ENCODE results near the gene SVBP. TPM values are rescaled to one million over a fixed set of nuclear protein-coding genes. Genes with fewer than 3 reads are reported as not detected.

SVBP gene
- total RNA-seq, 1 donor, result 17.3 TPM

DNA sequence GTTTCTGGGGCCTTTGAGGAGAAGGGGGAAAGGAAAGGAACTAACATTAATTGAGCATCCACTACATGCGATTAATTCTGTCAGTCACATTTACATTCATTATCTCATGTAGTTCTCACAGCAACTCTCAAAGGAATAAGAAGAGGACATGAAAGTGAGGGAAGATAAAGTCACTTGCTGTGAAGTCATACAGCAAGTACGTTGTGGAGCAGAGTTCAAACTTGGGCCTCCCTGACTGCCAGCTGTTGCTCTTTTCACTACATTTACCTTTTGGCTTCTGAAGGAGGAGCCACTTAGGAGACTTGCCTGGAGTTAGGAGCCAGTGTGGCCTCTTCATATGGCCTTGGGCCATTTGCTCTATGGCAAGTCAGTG, 35.4 kb upstream of the SVBP start:
- TF ChIP-seq, protein P1, sequence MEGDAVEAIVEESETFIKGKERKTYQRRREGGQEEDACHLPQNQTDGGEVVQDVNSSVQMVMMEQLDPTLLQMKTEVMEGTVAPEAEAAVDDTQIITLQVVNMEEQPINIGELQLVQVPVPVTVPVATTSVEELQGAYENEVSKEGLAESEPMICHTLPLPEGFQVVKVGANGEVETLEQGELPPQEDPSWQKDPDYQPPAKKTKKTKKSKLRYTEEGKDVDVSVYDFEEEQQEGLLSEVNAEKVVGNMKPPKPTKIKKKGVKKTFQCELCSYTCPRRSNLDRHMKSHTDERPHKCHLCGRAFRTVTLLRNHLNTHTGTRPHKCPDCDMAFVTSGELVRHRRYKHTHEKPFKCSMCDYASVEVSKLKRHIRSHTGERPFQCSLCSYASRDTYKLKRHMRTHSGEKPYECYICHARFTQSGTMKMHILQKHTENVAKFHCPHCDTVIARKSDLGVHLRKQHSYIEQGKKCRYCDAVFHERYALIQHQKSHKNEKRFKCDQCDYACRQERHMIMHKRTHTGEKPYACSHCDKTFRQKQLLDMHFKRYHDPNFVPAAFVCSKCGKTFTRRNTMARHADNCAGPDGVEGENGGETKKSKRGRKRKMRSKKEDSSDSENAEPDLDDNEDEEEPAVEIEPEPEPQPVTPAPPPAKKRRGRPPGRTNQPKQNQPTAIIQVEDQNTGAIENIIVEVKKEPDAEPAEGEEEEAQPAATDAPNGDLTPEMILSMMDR (IDR thresholded peaks at IDR 0.05; ENCODE audit: insufficient read depth, low read depth, low read length), result no peak
- H3K4me3 ChIP-seq (ENCODE audit: low read depth, low read length), result no peak overlapping the region
- peak; percentile 24 for DNase-seq (ENCODE audit: low read depth)

DNA sequence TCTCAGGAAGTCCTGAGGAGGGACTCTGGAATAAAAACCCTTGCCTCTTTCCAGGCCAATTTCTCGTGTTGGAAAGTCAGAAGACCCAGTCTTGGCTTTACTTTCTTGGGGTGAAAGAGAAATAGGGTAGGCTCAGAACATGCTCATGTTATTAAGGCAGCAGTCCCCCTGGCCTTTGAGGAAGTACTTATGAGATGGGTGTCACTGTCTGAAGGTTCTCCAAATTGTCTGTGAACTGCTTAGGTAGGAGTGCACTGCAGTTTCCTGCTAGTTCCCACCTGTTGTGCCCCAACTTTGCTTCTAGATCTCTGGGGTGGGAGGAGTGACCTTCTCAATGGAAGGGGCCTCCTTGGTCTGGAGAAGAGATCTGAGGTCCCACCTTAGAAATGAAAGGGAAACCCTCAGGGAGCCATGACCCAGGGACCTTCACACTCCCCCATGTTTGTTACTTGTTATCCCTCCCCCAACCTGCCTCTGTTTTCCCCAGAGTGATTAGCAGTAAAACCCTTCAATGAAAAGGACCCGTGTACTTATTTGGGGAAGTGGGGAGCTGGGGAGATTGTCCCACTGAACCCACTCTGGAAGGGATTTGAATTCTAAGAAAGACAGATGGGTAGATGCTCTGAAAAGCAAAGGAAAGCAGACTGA, 34.9 kb upstream of the SVBP start:
- no peak overlapping the region for H3K4me3 ChIP-seq (ENCODE audit: low read depth, low read length)
- TF ChIP-seq, protein P1 (IDR thresholded peaks at IDR 0.05; ENCODE audit: insufficient read depth, low read depth, low read length), result no peak
- no peak for DNase-seq (ENCODE audit: low read depth)

DNA sequence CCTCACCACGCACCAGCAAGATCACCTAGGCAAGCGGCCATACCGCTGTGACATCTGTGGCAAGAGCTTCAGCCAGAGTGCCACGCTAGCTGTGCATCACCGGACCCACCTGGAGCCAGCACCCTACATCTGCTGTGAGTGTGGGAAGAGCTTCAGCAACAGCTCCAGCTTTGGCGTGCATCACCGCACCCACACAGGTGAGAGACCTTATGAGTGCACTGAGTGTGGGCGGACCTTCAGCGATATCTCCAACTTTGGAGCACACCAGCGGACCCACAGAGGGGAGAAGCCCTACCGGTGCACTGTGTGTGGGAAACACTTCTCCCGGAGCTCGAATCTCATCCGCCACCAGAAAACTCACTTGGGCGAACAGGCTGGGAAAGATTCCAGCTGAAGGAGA, 34.2 kb upstream of the SVBP start:
- DNase-seq (ENCODE audit: low read depth), result no peak
- H3K4me3 ChIP-seq (ENCODE audit: low read depth, low read length), result no peak overlapping the region
- TF ChIP-seq, protein P1 (IDR thresholded peaks at IDR 0.05; ENCODE audit: insufficient read depth, low read depth, low read length), result no peak

DNA sequence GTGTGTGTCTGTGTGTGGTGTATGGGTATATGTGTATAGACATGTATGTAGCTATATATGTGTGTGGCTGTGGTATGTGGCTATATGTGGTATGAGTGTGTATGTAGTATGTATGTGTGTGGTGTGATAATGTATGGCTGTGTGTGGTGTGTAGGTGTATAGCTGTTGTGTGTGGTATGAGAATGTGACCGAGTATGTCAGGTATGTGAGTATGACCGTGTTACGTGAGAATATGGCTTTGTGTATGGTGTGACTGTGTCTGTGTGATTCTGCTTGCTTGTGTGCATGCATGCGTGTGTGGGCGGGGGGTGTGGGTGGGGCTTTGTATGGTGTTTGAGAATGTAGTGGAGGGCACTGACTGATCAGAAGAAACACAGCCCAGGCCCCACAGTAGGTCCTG, 32.7 kb upstream of the SVBP start:
- no peak overlapping the region for H3K4me3 ChIP-seq (ENCODE audit: low read depth, low read length)
- DNase-seq (ENCODE audit: low read depth), result no peak
- TF ChIP-seq, protein P1 (IDR thresholded peaks at IDR 0.05; ENCODE audit: insufficient read depth, low read depth, low read length), result no peak

DNA sequence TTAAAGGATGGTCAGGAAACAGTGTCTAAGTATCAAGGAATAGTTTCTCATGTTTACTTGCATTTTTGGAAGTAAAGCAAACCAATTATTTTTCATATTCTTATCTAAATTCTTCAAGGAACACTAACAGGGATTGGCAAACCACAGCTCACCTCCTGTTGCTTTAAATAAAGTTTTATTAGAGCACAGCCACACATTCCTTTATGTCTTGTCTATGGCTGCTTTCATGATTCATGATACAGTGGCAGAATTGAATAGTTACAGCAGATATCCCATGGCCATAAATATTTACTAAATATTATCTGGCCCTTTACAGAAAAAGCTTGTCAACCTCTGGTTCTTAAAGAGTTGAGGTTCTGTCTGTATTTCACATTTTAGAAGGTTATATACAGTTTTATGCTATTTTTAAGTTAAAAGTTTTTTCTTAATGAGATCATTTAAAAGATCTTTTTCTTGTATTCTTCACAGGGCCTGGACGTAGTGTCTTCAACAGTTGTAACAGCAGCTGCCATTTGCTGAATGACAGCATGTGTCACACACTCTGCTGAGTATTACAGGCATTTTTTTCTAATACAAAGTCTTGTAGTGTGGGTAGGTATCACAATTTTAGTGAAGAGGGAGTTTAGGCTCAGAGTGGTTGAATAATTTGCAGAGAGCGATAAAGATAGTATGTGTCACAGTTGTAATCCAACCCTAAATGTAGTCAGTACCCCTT, 31.8 kb upstream of the SVBP start:
- TF ChIP-seq, protein P1 (IDR thresholded peaks at IDR 0.05; ENCODE audit: insufficient read depth, low read depth, low read length), result no peak
- DNase-seq (ENCODE audit: low read depth), result no peak

DNA sequence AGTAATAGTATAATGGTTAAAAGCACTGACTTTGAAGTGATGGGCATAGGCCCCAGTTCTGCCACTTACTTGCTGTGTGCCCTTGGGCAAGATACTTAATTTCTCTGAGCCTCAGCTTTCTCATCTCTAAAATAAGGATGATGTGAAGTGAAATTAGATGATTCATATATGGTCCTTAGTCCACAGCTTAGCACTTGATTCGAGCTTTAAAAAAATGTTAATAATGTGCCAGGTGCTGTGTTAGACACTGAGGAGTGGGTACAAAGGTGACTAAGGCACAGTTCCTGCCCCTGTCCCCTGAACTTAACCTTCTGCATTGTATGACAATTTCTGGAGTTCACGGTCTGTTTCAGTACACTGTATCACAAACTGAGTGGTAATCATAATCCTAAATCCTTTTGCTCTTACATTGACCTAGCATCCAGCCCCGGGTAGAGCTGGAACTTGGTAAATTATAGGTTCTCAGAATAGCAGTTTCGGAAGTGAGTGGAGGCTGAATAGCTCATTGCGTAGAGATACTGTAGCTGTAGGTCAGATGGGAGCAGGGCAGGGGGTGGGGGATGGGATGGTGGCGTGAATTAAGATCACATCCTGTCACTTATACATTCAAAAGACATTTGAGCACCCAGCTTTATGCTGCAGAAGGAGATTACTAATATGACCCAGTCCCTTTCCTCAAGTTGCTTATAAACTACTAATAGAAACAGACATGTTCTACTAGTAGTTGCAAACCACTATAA, 30.7 kb upstream of the SVBP start:
- no peak for DNase-seq (ENCODE audit: low read depth)
- TF ChIP-seq, protein P1 (IDR thresholded peaks at IDR 0.05; ENCODE audit: insufficient read depth, low read depth, low read length), result no peak
- peak overlapping the region; percentile 90 for H3K4me3 ChIP-seq (ENCODE audit: low read depth, low read length)

More for the DNA sequence above, 31.8 kb upstream of the SVBP start:
- no peak overlapping the region for H3K4me3 ChIP-seq (ENCODE audit: low read depth, low read length)

All from fibroblast of villous mesenchyme (primary cell).